HCT116 (cell line): Measurements from ENCODE around the gene SKI. TPM values are rescaled to one million over a fixed set of nuclear protein-coding genes. Genes with fewer than 3 reads are reported as not detected.

Source experiments
- ATAC-seq: fragments of 200-7000 bp; cut with Tn5 transposase; 2 replicates; pipeline ENCODE4 v1.9.1; 2020; ENCODE audit warnings: mild to moderate bottlenecking, moderate library complexity
- BruUV-seq: library from RNA; stranded (reverse); fragments of 400-500 nt; replicated peaks from 2 replicates; lab custom pipeline; 2021; lab: Mats Ljungman, UMichigan
- CTCF ChIA-PET: fragments of 300-600 bp; sonication (Branson Sonifier 250); formaldehyde crosslinking; loops from one replicate; lab custom pipeline; 2021; ENCODE audit warnings: antibody characterized with exemption; lab: Charles Lee
- POLR2A ChIA-PET: fragments of 300-600, 350-600 bp; sonication (Branson Sonifier 250); formaldehyde crosslinking; loops from one replicate; lab custom pipeline; 2021; ENCODE audit warnings: antibody characterized with exemption; lab: Charles Lee
- RAD21 ChIA-PET, 2 experiments: fragments of 300-600 bp; sonication (Branson Sonifier 250); formaldehyde crosslinking; loops; one replicate each; lab custom pipeline; 2023; ENCODE audit warnings: low total read pairs in 2 of 2; ENCODE audit not compliant: uncharacterized antibody in 2 of 2, unreplicated experiment in 2 of 2, low non-redundant PET in 1 of 2; lab: Charles Lee
- DNase-seq: peaks from one replicate; pipeline ENCODE4 v3.0.0-alpha.2; 2010; ENCODE audit warnings: low read depth, low spot score
- H2AFZ ChIP-seq: fragments of 200-600 bp; shearing (Covaris generic), sonication (generic); 2 replicates; pipeline ENCODE4 v1.6.1; 2017; ENCODE audit warnings: low read depth, mixed run types, mixed read lengths, antibody characterized with exemption, low read length; ENCODE audit not compliant: poor library complexity, severe bottlenecking
- H3K27ac ChIP-seq: 2 replicates; pipeline ENCODE4 v1.5.1; 2012; ENCODE audit warnings: low read depth, low read length
- H3K27me3 ChIP-seq: fragments of 200-600 bp; sonication (generic); 2 replicates; pipeline ENCODE4 v1.6.1; 2016; ENCODE audit warnings: mixed run types, low read length, mixed read lengths; ENCODE audit not compliant: insufficient read depth
- H3K36me3 ChIP-seq, 2 experiments: fragments of 200-500 bp in 1 of 2; fragments of 200-600 bp in 1 of 2; sonication (Bioruptor generic) in 1 of 2; sonication (generic) in 1 of 2; 2 replicates each; pipeline versions ENCODE4 v1.5.1 to v1.6.1; 2014 to 2016; ENCODE audit warnings: low read length in 2 of 2, inconsistent platforms in 1 of 2, mixed read lengths in 1 of 2, mixed run types in 1 of 2; ENCODE audit not compliant: insufficient read depth in 2 of 2, control insufficient read depth in 1 of 2
- H3K4me1 ChIP-seq, 2 experiments: fragments of 200-600 bp in 1 of 2; sonication (generic) in 1 of 2; 2 replicates each; pipeline versions ENCODE4 v1.5.1 to v1.6.1; 2012 to 2017; ENCODE audit warnings: low read length in 2 of 2, inconsistent platforms in 1 of 2, mild to moderate bottlenecking in 1 of 2, mixed read lengths in 1 of 2, mixed run types in 1 of 2, moderate library complexity in 1 of 2; ENCODE audit not compliant: insufficient read depth in 2 of 2, control insufficient read depth in 1 of 2
- H3K4me2 ChIP-seq: fragments of 200-600 bp; sonication (generic); 2 replicates; pipeline ENCODE4 v1.6.1; 2017; ENCODE audit warnings: mixed run types, low read length, mixed read lengths
- H3K4me3 ChIP-seq, 2 experiments: fragments of 200-600 bp in 1 of 2; sonication (generic) in 1 of 2; replicated peaks in 1 of 2; 2 replicates each; pipeline ENCODE4 v1.5.1; 2011 to 2016; ENCODE audit warnings: low read length in 2 of 2, control low read depth in 1 of 2, low read depth in 1 of 2, mild to moderate bottlenecking in 1 of 2, mixed read lengths in 1 of 2, mixed run types in 1 of 2
- H3K79me2 ChIP-seq: fragments of 200-600 bp; sonication (generic); 2 replicates; pipeline ENCODE4 v1.6.1; 2017; ENCODE audit warnings: mild to moderate bottlenecking, mixed run types, low read length, moderate library complexity, mixed read lengths; ENCODE audit not compliant: insufficient read depth
- H3K9ac ChIP-seq: fragments of 200-600 bp; sonication (generic); 2 replicates; pipeline ENCODE4 v1.6.1; 2016; ENCODE audit warnings: low read length, mixed read lengths
- H3K9me2 ChIP-seq: fragments of 200-600 bp; sonication (generic), shearing (Covaris generic); 2 replicates; pipeline ENCODE4 v1.6.1; 2017; ENCODE audit warnings: mixed run types, mild to moderate bottlenecking, moderate library complexity; ENCODE audit not compliant: insufficient read depth
- H3K9me3 ChIP-seq, 2 experiments: fragments of 200-500 bp in 1 of 2; fragments of 200-600 bp in 1 of 2; sonication (Bioruptor generic) in 1 of 2; sonication (generic) in 1 of 2; 2 replicates each; pipeline ENCODE4 v1.6.1; 2014 to 2017; ENCODE audit warnings: low read length in 2 of 2, mixed read lengths in 2 of 2, inconsistent platforms in 1 of 2, low read depth in 1 of 2, mild to moderate bottlenecking in 1 of 2, mixed run types in 1 of 2, moderate library complexity in 1 of 2; ENCODE audit not compliant: control insufficient read depth in 1 of 2, insufficient read depth in 1 of 2
- H4K20me1 ChIP-seq: fragments of 200-600 bp; sonication (generic), shearing (Covaris generic); 2 replicates; pipeline ENCODE4 v1.6.1; 2017; ENCODE audit warnings: mixed run types, mild to moderate bottlenecking, moderate library complexity; ENCODE audit not compliant: insufficient read depth
- CTCF ChIP-seq, 3 experiments: fragments of 200-600 bp in 1 of 3; sonication (generic) in 1 of 3; IDR thresholded peaks in 2 of 3; conservative IDR thresholded peaks in 1 of 3; 2 replicates each; pipeline ENCODE4 v1.5.1; 2012 to 2017; ENCODE audit warnings: low read depth in 2 of 3, low read length in 2 of 3, antibody characterized with exemption in 1 of 3, borderline replicate concordance in 1 of 3, control low read depth in 1 of 3, mild to moderate bottlenecking in 1 of 3, mixed read lengths in 1 of 3, mixed run types in 1 of 3, moderate library complexity in 1 of 3; ENCODE audit not compliant: insufficient read depth in 1 of 3
- POLR2A ChIP-seq: IDR thresholded peaks from 2 replicates; pipeline ENCODE4 v1.7.0; 2011; ENCODE audit warnings: borderline replicate concordance; ENCODE audit not compliant: insufficient read depth, insufficient read length; ENCODE audit errors: extremely low read depth
- POLR2AphosphoS5 ChIP-seq: IDR thresholded peaks from 2 replicates; pipeline ENCODE4 v1.6.1; 2011; ENCODE audit warnings: mild to moderate bottlenecking, low read depth, low read length, moderate library complexity
- RAD21 ChIP-seq: IDR thresholded peaks from 2 replicates; pipeline ENCODE4 v1.6.1; 2012; ENCODE audit warnings: low read depth, mild to moderate bottlenecking
- ZFX ChIP-seq: fragments of 450-650 bp; IDR thresholded peaks from 2 replicates; pipeline ENCODE4 v1.6.1; 2017
- intact Hi-C: fragments of 100-400 bp; cut with micrococcal nuclease; formaldehyde crosslinking; loops from 2 replicates; pipeline ENCODE4 v1.10.0; 2022
- total RNA-seq: library from RNA; stranded (reverse); gene quantifications from one replicate; pipeline ENCODE4 v1.2.1, GENCODE V29; 2021; ENCODE audit not compliant: unreplicated experiment

SKI gene
- total RNA-seq, 1 experiment from 2014 or later, result 56.2 TPM

- peak; percentile 71 for ATAC-seq
- Histone ChIP-seq H3K27me3 (no peaks in the 10 kb centered on the region), H3K9me3 (no peaks in the 10 kb centered on the region), H3K9ac (peak overlapping the region; percentile 23; the same call in 1 of the 2 replicates), H3K9me2 (no peaks in the 10 kb centered on the region), H4K20me1 (no peaks in the 10 kb centered on the region), H3K79me2 (no peaks in the 10 kb centered on the region), H3K4me2 (peak overlapping the region; percentile 43), H3K4me1 (peaks cover 16 to 48% of the 10 kb centered on the region in 2 experiments), H3K27ac (peak overlapping the region; percentile 56; the same call in 1 of the 2 replicates), H3K36me3 (peaks cover 4 to 10% of the 10 kb centered on the region in 2 experiments; a peak in 3 of 4 replicates), H2AFZ (no peak overlapping the region), H3K4me3 (no peak overlapping the region)
- no TSS peak for BruUV-seq
- ChIA-PET CTCF (interaction anchor here (1.3 to 3.1 kb wide), 2 partner anchors 70 to 117 kb away, joined by 5 to 13 read pairs; partner anchors contain the start of gene FAAP20), RAD21 (interaction anchor here in 1 of 2 experiments (1.3 kb wide), 1 partner anchor 70 kb away, joined by 3 read pairs; no protein-coding TSS in a partner anchor), POLR2A (interaction anchor here (0.7 to 0.9 kb wide), 2 partner anchors 106 to 116 kb away, joined by 3 to 4 read pairs; partner anchors contain the start of gene FAAP20)
- peak; percentile 31 for DNase-seq
- intact Hi-C loops, result no loop called here
- TF ChIP-seq POLR2A (no peak), CTCF (IDR thresholded peaks at IDR 0.05 in 2 of 3, conservative IDR thresholded peaks at IDR 0.05 in 1 of 3; ENCODE audit: borderline replicate concordance in 1 of 3, insufficient read depth in 1 of 3, low read depth in 2 of 3, low read length in 2 of 3) (peak in 2 of 3 experiments; percentile 32 to 50; a peak in 3 of 6 replicates), RAD21 (no peak), ZFX (peak; percentile 49; the same call in 1 of the 2 replicates), POLR2AphosphoS5 (0 out of 2 replicates have a peak, but pooled peaks have one; percentile 22)
Observed at GRCh38 chr1:2311184-2312032, 83.3 kb downstream of the SKI start.
